ENCODE measurements around the gene CORO2A. TPM values are rescaled to one million over a fixed set of nuclear protein-coding genes. Genes with fewer than 3 reads are reported as not detected.

The CORO2A gene
- total RNA-seq, 1 donor from 2014 or later, result 0.96 TPM

DNA sequence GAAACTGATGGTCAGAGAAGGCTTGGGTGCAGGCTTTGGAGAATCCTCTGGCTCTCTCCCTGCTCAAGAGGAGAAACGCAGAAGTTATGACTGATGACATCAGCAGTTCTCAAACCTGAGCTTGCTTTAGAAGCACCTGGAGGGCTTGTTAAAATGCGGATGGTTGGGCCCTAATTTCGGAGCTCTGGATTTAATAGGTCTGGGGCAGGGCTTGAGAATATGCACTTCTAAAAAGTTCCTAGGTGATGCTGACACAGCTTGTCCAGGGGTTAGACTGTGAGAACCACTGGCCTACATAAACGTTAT is 36.6 kb upstream of the CORO2A start:
- H3K4me3 Mint-ChIP-seq (ENCODE audit: low read depth), result no peak overlapping the region
- no peaks in the 10 kb centered on the region for H3K27me3 Mint-ChIP-seq (ENCODE audit: low read depth)
- H3K27ac Mint-ChIP-seq, result no peak overlapping the region
- intact Hi-C loops (cut with micrococcal nuclease), result no loop called here
- no peaks in the 10 kb centered on the region for H3K4me1 Mint-ChIP-seq (ENCODE audit: low read depth)
- no peaks in the 10 kb centered on the region for H3K36me3 Mint-ChIP-seq (ENCODE audit: low read depth)
- no peak for DNase-seq (ENCODE audit: low spot score)
- H3K9me3 Mint-ChIP-seq, result no peaks in the 10 kb centered on the region

DNA sequence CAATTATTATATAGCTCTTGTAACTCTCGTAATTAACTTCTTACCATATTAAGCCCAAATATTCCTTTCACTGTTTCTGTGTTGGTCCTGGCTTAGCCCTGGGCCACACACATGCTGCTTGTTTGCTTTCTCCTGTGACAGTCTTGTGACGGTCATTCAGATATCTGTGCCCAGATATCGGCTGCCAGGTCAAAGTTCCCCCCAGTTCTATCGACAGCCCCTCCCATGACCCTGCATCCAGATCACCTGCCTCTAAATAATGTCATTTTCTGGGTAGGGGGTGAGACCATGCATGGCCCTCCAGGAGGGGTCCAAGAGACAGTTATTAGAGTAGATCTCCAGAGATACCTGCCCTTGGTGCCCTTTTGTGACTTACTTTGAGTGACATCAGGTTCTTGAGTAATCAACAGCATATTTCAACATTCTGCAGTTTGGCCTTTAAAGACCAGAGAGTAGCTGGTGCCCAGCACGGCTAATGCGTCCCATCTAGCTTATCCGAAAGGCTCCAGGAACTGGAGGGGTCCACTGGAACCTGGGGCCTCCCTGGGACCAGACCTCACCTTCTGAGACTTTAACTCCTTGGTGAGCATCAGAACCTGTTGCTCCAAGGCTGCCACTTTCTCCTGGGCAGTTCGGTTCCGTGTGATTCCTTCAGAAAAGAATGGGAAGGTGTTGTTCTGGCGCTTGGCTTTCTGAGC is 36.1 kb upstream of the CORO2A start:
- Mint-ChIP-seq H3K4me3 (ENCODE audit: low read depth) (no peak overlapping the region), H3K4me1 (ENCODE audit: low read depth) (no peaks in the 10 kb centered on the region), H3K27ac (no peak overlapping the region), H3K36me3 (ENCODE audit: low read depth) (no peaks in the 10 kb centered on the region), H3K27me3 (ENCODE audit: low read depth) (no peaks in the 10 kb centered on the region), H3K9me3 (no peaks in the 10 kb centered on the region)
- no peak for DNase-seq (ENCODE audit: low spot score)
- intact Hi-C loops (cut with micrococcal nuclease), result no loop called here

DNA sequence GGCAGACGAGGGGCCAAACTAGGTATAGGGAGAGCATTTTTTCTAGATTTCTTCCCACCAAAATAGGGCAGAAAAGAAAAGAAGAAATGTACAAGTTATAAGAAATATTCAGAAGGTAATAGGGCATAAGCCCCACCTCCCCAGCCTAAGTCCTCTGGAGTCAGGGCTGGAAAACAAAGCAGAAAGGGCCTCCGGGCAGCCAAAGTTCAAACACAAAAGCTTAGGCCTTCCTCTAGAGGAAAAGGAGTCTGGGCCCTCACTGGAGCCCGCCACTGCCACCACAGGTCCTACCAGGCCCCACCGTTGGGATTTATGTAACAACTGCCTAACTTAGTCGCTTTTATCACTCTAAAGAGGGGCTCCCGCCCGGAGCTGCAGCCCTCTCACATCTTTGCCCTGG is 35.4 kb upstream of the CORO2A start:
- Mint-ChIP-seq H3K4me3 (ENCODE audit: low read depth) (no peak overlapping the region), H3K9me3 (no peaks in the 10 kb centered on the region), H3K27me3 (ENCODE audit: low read depth) (no peaks in the 10 kb centered on the region), H3K27ac (no peak overlapping the region), H3K4me1 (ENCODE audit: low read depth) (no peaks in the 10 kb centered on the region), H3K36me3 (ENCODE audit: low read depth) (no peaks in the 10 kb centered on the region)
- intact Hi-C loops (cut with micrococcal nuclease), result no loop called here
- no peak for DNase-seq (ENCODE audit: low spot score)

DNA sequence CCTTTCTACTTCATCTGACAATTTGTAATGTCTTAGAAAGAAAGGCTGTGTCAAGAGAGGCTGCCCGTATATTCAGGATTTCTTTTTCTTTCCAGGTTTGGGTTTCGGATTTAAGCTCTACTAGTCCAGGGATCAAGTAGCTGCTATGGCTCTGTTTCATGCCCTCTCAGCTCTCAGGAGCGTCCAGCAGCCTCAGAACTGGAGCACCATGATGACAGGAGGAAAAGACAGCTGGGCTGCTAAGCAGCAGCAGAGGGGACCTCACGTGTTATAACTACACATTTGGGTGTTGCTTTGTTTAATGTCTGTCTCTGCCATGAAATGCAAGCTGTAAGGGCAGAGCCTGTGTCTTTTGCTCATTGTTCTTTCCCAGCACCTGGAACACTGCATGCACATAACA is 34.5 kb upstream of the CORO2A start:
- DNase-seq (ENCODE audit: low spot score), result no peak
- H3K27me3 Mint-ChIP-seq (ENCODE audit: low read depth), result no peaks in the 10 kb centered on the region
- no peak overlapping the region for H3K4me3 Mint-ChIP-seq (ENCODE audit: low read depth)
- no peaks in the 10 kb centered on the region for H3K4me1 Mint-ChIP-seq (ENCODE audit: low read depth)
- no peaks in the 10 kb centered on the region for H3K36me3 Mint-ChIP-seq (ENCODE audit: low read depth)
- H3K27ac Mint-ChIP-seq, result no peak overlapping the region
- intact Hi-C loops (cut with micrococcal nuclease), result no loop called here
- no peaks in the 10 kb centered on the region for H3K9me3 Mint-ChIP-seq

DNA sequence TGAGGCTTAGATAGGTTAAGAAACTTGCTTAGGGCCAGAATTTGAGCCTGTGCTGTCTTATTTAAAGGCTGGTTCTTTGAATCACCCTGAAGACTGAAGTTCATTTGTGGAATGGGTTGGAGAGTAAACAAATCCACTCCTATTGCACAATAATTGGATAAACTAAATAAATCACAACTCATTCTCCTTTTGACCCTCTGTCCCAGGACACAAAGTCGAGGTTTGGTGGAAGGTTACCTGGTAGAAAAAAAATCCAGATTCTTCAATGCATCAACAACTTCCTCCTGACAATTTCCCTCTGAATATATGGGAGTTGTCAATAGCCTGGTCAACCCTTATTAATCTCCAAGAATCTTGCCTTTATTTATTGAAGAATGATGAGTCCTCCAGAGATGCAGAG is 34.1 kb upstream of the CORO2A start:
- H3K9me3 Mint-ChIP-seq, result no peaks in the 10 kb centered on the region
- intact Hi-C loops (cut with micrococcal nuclease), result no loop called here
- no peaks in the 10 kb centered on the region for H3K36me3 Mint-ChIP-seq (ENCODE audit: low read depth)
- DNase-seq (ENCODE audit: low spot score), result no peak
- no peak overlapping the region for H3K4me3 Mint-ChIP-seq (ENCODE audit: low read depth)
- no peak overlapping the region for H3K27ac Mint-ChIP-seq
- no peaks in the 10 kb centered on the region for H3K4me1 Mint-ChIP-seq (ENCODE audit: low read depth)
- H3K27me3 Mint-ChIP-seq (ENCODE audit: low read depth), result no peaks in the 10 kb centered on the region

DNA sequence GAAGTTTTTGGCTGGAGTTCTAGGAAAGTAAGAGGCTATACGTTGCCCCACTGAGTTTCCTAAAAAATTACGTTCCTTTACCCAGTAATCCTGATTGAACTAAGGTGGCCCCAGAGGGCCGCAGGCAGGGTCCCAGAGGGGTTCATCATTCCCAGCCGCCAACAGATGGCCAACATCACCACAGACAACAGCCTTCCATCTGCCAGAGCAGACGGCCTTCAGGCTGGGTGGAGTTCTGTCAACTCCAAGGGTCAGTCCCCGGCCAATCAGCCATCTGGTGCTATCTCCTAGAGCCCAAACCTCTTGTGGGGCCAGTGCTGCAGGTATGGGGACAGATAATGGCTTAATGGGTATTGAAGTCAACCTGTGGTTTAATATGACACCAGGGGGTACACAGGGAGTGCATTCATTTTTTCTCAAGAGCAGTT is 32.6 kb upstream of the CORO2A start:
- no peaks in the 10 kb centered on the region for H3K4me1 Mint-ChIP-seq (ENCODE audit: low read depth)
- no peaks in the 10 kb centered on the region for H3K9me3 Mint-ChIP-seq
- no peak overlapping the region for H3K4me3 Mint-ChIP-seq (ENCODE audit: low read depth)
- H3K27me3 Mint-ChIP-seq (ENCODE audit: low read depth), result no peaks in the 10 kb centered on the region
- intact Hi-C loops (cut with micrococcal nuclease), result no loop called here
- no peak overlapping the region for H3K27ac Mint-ChIP-seq
- H3K36me3 Mint-ChIP-seq (ENCODE audit: low read depth), result no peaks in the 10 kb centered on the region
- DNase-seq (ENCODE audit: low spot score), result no peak

DNA sequence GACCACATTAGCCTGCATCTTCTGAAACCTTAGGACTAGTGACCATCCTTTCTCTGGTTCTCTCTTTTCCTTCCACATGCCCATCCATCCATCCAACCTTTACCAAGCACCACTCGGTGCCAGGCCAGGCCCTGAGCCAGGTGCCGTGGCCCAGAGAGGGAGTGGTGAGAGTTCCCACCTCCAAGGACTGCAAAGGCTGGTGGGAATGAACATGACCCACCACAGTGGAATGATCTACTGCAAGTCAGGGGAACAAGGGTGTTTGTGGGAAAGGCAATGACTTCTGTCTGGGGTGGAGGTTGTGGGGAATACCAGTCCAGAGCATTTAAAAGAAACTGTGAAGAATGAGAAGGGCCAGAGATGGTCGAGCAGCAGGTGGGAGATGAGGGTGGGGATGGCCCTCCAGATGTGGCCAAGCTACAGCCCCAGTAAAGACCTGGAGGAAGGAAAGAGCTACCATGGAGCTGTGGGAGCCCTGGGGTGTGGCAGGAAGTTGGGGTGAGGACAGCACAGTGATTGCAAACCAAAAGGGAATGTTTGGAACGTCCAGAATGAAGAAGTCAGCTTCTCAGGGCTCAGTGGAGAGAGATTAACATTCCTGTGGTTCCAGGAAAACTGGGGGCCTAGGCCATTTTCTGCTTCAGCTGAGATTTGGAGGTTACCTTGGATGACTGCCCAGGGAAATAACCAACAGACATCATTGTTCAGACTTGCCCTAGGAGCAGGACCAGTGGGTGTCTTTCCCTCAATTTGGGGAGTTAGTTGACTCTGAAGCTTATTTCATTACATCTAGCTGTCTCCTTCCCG is 30.7 kb upstream of the CORO2A start:
- no peak overlapping the region for H3K27ac Mint-ChIP-seq
- intact Hi-C loops (cut with micrococcal nuclease), result no loop called here

DNA sequence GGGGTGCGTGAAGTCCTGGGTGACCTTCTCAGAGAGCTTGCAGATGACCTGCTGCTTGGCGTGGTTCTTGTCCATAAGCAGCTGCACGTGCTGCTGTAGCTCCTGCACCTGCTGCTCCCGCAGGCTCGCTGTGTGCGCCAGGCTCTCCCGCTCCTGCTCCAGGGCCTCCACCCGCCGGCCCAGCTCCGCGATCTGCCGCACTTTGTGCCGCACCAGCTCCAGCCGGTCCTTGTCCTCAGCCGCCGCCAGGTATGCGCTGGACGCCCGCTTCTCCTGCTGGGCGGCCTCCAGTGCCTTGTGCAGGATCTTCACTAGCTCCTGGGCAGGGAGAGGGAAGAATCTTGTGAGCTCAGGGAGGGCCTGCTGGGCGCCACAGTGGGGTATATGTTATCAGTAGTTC is 28.5 kb upstream of the CORO2A start:
- Mint-ChIP-seq H3K36me3 (ENCODE audit: low read depth) (no peaks in the 10 kb centered on the region), H3K27me3 (ENCODE audit: low read depth) (no peaks in the 10 kb centered on the region), H3K9me3 (no peaks in the 10 kb centered on the region), H3K27ac (no peak overlapping the region), H3K4me3 (ENCODE audit: low read depth) (no peak overlapping the region), H3K4me1 (ENCODE audit: low read depth) (no peaks in the 10 kb centered on the region)
- intact Hi-C loops (cut with micrococcal nuclease), result no loop called here
- no peak for DNase-seq (ENCODE audit: low spot score)

More for the DNA sequence above, 30.7 kb upstream of the CORO2A start:
- Mint-ChIP-seq H3K9me3 (no peaks in the 10 kb centered on the region), H3K4me1 (ENCODE audit: low read depth) (no peaks in the 10 kb centered on the region), H3K27me3 (ENCODE audit: low read depth) (no peaks in the 10 kb centered on the region), H3K4me3 (ENCODE audit: low read depth) (no peak overlapping the region), H3K36me3 (ENCODE audit: low read depth) (no peaks in the 10 kb centered on the region)
- DNase-seq (ENCODE audit: low spot score), result no peak

DNA sequence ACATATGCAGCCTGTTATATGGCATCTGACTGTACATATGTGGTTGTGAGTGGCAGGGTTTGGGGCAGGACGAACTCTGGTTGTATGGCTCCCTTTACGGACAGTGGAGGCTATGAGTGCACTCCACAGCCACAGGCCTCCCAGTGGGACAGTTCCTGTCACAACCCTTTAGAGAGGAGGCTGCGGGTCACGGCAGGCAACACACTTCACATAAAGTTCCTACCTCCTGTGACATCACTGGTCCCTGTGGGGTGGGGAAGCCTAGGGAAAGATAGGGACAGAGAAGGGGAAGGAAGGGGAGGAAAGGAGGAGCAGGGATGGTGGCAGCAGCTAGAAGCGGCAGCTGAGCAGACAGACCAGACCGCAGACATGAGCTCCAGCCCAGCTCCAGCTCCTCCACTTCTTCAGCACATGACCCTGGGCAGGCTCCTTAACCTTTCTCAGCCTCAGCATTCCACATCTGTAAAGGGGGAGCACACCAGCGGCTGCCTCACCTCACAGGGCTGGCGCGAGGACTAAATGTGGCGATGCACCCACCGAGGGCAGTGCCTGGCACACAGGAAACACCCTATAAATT is 27.4 kb upstream of the CORO2A start:
- H3K27ac Mint-ChIP-seq, result no peak overlapping the region
- H3K9me3 Mint-ChIP-seq, result no peaks in the 10 kb centered on the region

DNA sequence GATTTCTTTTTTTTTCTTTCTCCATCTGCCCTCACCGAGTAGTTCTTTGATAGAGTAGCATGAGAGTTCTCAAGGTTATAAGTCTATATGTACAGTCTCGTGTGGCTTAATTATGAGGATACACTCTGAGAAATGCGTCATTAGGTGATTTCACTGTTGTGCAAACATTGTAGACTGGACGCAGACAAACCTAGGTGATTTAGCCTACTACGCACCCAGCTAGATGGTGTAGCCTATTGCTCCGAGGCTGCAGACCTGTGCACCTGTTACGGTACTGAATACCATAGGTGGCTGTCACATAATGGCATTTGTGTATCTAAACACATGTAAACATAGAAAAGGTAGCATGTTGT is 26.9 kb upstream of the CORO2A start:
- no peaks in the 10 kb centered on the region for H3K9me3 Mint-ChIP-seq
- no peak overlapping the region for H3K4me3 Mint-ChIP-seq (ENCODE audit: low read depth)
- H3K4me1 Mint-ChIP-seq (ENCODE audit: low read depth), result no peaks in the 10 kb centered on the region
- H3K36me3 Mint-ChIP-seq (ENCODE audit: low read depth), result no peaks in the 10 kb centered on the region
- DNase-seq (ENCODE audit: low spot score), result no peak
- intact Hi-C loops (cut with micrococcal nuclease), result no loop called here
- no peak overlapping the region for H3K27ac Mint-ChIP-seq
- H3K27me3 Mint-ChIP-seq (ENCODE audit: low read depth), result no peaks in the 10 kb centered on the region

More for the DNA sequence above, 27.4 kb upstream of the CORO2A start:
- intact Hi-C loops (cut with micrococcal nuclease), result no loop called here
- H3K27me3 Mint-ChIP-seq (ENCODE audit: low read depth), result no peaks in the 10 kb centered on the region
- no peaks in the 10 kb centered on the region for H3K36me3 Mint-ChIP-seq (ENCODE audit: low read depth)
- H3K4me1 Mint-ChIP-seq (ENCODE audit: low read depth), result no peaks in the 10 kb centered on the region
- H3K4me3 Mint-ChIP-seq (ENCODE audit: low read depth), result no peak overlapping the region
- DNase-seq (ENCODE audit: low spot score), result no peak

DNA sequence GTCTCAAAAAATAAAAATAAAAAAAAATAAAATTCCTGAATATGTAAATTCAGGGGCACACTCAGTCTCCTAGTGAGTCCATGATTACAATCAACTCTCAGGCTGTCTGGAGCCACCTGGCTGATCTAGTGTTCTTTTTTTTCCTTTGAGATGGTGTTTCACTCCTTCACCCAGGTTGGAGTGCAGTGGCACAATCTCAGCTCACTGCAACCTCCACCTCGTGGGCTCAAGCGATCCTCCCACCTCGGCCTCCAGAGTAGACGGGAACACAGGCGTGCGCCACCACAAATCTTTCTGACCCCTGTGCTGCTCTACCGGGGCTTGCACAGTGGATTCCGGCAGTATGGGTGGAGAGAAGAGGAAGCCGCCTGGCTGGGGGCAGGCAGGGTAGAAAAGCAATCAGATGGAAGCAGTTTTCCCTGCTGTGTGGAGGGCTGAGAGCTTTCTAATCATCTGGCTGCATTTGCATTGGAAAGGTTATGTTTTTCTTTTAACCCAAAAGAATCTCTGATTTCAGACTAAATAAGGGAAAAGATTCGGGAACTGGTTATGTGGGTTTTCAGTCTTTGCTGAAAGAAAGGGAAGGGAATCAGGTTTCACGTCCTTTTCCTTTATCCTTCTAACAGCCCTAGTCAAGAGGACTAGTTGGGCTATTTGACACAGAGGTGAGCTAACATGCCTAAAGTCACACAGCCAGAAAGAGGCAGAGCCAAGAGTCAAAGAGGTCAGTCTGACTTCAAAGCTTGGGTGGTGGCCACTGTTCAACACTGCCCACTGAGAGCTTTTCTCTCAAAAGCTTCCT is 26.3 kb upstream of the CORO2A start:
- no peak for DNase-seq (ENCODE audit: low spot score)
- H3K9me3 Mint-ChIP-seq, result no peaks in the 10 kb centered on the region
- H3K4me1 Mint-ChIP-seq (ENCODE audit: low read depth), result no peaks in the 10 kb centered on the region
- intact Hi-C loops (cut with micrococcal nuclease), result no loop called here
- no peak overlapping the region for H3K4me3 Mint-ChIP-seq (ENCODE audit: low read depth)
- no peaks in the 10 kb centered on the region for H3K27me3 Mint-ChIP-seq (ENCODE audit: low read depth)
- H3K36me3 Mint-ChIP-seq (ENCODE audit: low read depth), result no peaks in the 10 kb centered on the region
- no peak overlapping the region for H3K27ac Mint-ChIP-seq

DNA sequence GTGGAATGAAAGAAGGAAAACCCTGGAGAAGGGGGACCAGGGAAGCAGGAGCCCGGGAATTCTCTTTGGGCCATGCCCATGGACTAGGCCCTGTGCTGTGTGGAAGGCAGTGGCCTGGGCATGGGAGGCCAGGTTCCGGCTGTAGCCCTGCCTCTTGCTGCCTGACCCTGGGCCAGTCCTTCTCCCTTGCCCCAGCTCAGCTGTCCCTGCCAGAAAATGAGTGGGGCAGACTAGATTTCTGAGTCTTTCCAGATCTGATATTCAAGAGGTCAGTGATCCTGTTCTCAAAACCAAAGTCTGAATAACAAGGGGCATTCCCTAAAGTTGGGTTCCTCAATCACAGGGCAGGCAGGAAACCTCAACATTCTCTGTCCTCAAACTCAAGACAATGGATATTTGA is 24.8 kb upstream of the CORO2A start:
- Mint-ChIP-seq H3K4me1 (ENCODE audit: low read depth) (no peaks in the 10 kb centered on the region), H3K36me3 (ENCODE audit: low read depth) (no peaks in the 10 kb centered on the region), H3K4me3 (ENCODE audit: low read depth) (no peak overlapping the region), H3K9me3 (no peaks in the 10 kb centered on the region), H3K27me3 (ENCODE audit: low read depth) (no peaks in the 10 kb centered on the region), H3K27ac (no peak overlapping the region)
- no peak for DNase-seq (ENCODE audit: low spot score)
- intact Hi-C loops (cut with micrococcal nuclease), result no loop called here

DNA sequence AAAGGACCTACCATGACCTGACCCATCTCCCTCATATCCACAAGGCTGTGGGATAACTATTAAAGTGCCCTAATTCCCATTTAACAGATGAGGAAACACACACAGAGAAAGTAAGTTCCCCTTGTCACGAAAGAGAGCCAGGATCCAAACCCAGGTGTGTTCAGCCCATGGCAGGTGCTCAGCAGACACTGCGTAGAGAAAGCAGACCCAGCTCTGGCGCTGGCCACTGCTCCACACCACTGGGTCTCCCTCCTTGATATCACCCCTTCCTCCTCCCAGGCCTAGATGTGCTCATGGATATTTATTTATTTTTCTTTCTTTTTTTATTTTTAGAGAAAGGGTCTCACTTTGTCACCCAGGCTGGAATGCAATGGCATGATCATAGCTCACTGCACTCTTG is 24.0 kb upstream of the CORO2A start:
- H3K27me3 Mint-ChIP-seq (ENCODE audit: low read depth), result no peaks in the 10 kb centered on the region
- no peak for DNase-seq (ENCODE audit: low spot score)
- H3K4me3 Mint-ChIP-seq (ENCODE audit: low read depth), result no peak overlapping the region
- intact Hi-C loops (cut with micrococcal nuclease), result no loop called here
- H3K4me1 Mint-ChIP-seq (ENCODE audit: low read depth), result no peaks in the 10 kb centered on the region
- H3K36me3 Mint-ChIP-seq (ENCODE audit: low read depth), result no peaks in the 10 kb centered on the region
- H3K9me3 Mint-ChIP-seq, result no peaks in the 10 kb centered on the region
- H3K27ac Mint-ChIP-seq, result no peak overlapping the region
